NCI-H1436 treated with DMSO at 0.1 percent for 48 hours (cell line): ENCODE results near the gene ABCB6.
"Not testable (repeated sequence)": the region's sequence is repeated elsewhere in the genome, so short reads cannot be mapped to it uniquely, and the experiment has no call there.

Experiments
- DNase-seq: peaks from one replicate; lab custom pipeline; 2025; lab: John Stamatoyannopoulos, UW

ABCB6 gene

GRCh38 chr2:219218732-219219701 lies at the start of gene ABCB6:
Gene ABCB6 (minus strand): TSS chr2:219218958. CDS start chr2:219218673, 285 bp downstream.
- DNase-seq, result peak; percentile 66

- no peak for DNase-seq
These were observed 49.5 kb upstream of the ABCB6 start for GRCh38 chr2:219268294-219268693.

GRCh38 chr2:219266886-219267285 lies 48.1 kb upstream of the ABCB6 start:
- no peak for DNase-seq

- DNase-seq, result no peak
These were observed 47.5 kb upstream of the ABCB6 start for GRCh38 chr2:219266232-219266631.

GRCh38 chr2:219261024-219261855 lies 42.5 kb upstream of the ABCB6 start:
- no peak for DNase-seq

- not testable (repeated sequence) for DNase-seq
These were observed 40.2 kb upstream of the ABCB6 start for GRCh38 chr2:219258942-219259341.

- no peak for DNase-seq
These were observed 35.9 kb upstream of the ABCB6 start for GRCh38 chr2:219254590-219255201.

- DNase-seq, result no peak
These were observed 35.2 kb upstream of the ABCB6 start, which contains the start of gene TUBA4A for GRCh38 chr2:219253753-219254589. Gene TUBA4A (minus strand): TSS chr2:219253918. CDS start chr2:219253858, 60 bp downstream.

GRCh38 chr2:219252900-219253752 lies 34.4 kb upstream of the ABCB6 start, which contains the start of gene TUBA4B:
Gene TUBA4B (plus strand): TSS chr2:219253243. CDS start chr2:219253408, 165 bp downstream.
- DNase-seq, result no peak

GRCh38 chr2:219252570-219252899 lies 33.8 kb upstream of the ABCB6 start:
- DNase-seq, result no peak

GRCh38 chr2:219252084-219252483 lies 33.3 kb upstream of the ABCB6 start:
- DNase-seq, result no peak

- DNase-seq, result no peak
These were observed 32.9 kb upstream of the ABCB6 start for GRCh38 chr2:219251656-219252055.

GRCh38 chr2:219250049-219250781 lies 31.5 kb upstream of the ABCB6 start:
- no peak for DNase-seq

- no peak for DNase-seq
These were observed 30.6 kb upstream of the ABCB6 start for GRCh38 chr2:219249203-219249980.

GRCh38 chr2:219248845-219249202 lies 30.1 kb upstream of the ABCB6 start:
- no peak for DNase-seq

- DNase-seq, result no peak
These were observed 29.2 kb upstream of the ABCB6 start for GRCh38 chr2:219247678-219248642.

- DNase-seq, result no peak
These were observed 27.8 kb upstream of the ABCB6 start for GRCh38 chr2:219246559-219246958.

GRCh38 chr2:219245899-219246230 lies 27.1 kb upstream of the ABCB6 start:
- DNase-seq, result no peak
